HG03095 (cell line): ENCODE data around the gene GRIN2A.

Experiments
- ATAC-seq: cut with Tn5 transposase; IDR thresholded peaks from one replicate; pipeline ENCODE4 v1.9.1; 2021; ENCODE audit warnings: moderate library complexity; ENCODE audit not compliant: unreplicated experiment

GRIN2A gene

GRCh38 chr16:10090816-10091215 is 91.4 kb downstream of the GRIN2A start:
- no peak for ATAC-seq

GRCh38 chr16:10088380-10088793 is 93.8 kb downstream of the GRIN2A start:
- no peak for ATAC-seq

GRCh38 chr16:10087151-10087550 is 95.1 kb downstream of the GRIN2A start:
- no peak for ATAC-seq

- ATAC-seq = no peak
These were observed 95.6 kb downstream of the GRIN2A start for GRCh38 chr16:10086620-10087019.

- no peak for ATAC-seq
These were observed 97.0 kb downstream of the GRIN2A start for GRCh38 chr16:10085078-10085798.

GRCh38 chr16:10083301-10083700 is 98.9 kb downstream of the GRIN2A start:
- ATAC-seq = no peak

- ATAC-seq = no peak
These were observed 100.9 kb downstream of the GRIN2A start for GRCh38 chr16:10081201-10081940.

- ATAC-seq = no peak
These were observed 102.0 kb downstream of the GRIN2A start for GRCh38 chr16:10080051-10080772.

- no peak for ATAC-seq
These were observed 103.7 kb downstream of the GRIN2A start for GRCh38 chr16:10078541-10078949.

- ATAC-seq = no peak
These were observed 104.4 kb downstream of the GRIN2A start for GRCh38 chr16:10077861-10078260.

GRCh38 chr16:10076037-10076436 is 106.2 kb downstream of the GRIN2A start:
- ATAC-seq = no peak

- ATAC-seq = no peak
These were observed 111.6 kb downstream of the GRIN2A start for GRCh38 chr16:10070591-10070990.

- no peak for ATAC-seq
These were observed 112.9 kb downstream of the GRIN2A start for GRCh38 chr16:10069374-10069773.

- ATAC-seq = no peak
These were observed 114.4 kb downstream of the GRIN2A start for GRCh38 chr16:10067835-10068234.

- no peak for ATAC-seq
These were observed 114.8 kb downstream of the GRIN2A start for GRCh38 chr16:10067406-10067805.

- no peak for ATAC-seq
These were observed 117.2 kb downstream of the GRIN2A start for GRCh38 chr16:10065019-10065418.

GRCh38 chr16:10048850-10049249 is 133.4 kb downstream of the GRIN2A start:
- ATAC-seq = no peak

GRCh38 chr16:10045947-10046346 is 136.3 kb downstream of the GRIN2A start:
- no peak for ATAC-seq

GRCh38 chr16:10045291-10045775 is 136.9 kb downstream of the GRIN2A start:
- ATAC-seq = no peak

- no peak for ATAC-seq
These were observed 141.8 kb downstream of the GRIN2A start for GRCh38 chr16:10040136-10041080.
